Endometrial microvascular endothelial cells (primary cell): ENCODE measurements around the gene AJM1. TPM values are rescaled to one million over a fixed set of nuclear protein-coding genes. Genes with fewer than 3 reads are reported as not detected.
"Not testable (repeated sequence)": the region's sequence is repeated elsewhere in the genome, so short reads cannot be mapped to it uniquely, and the experiment has no call there.

Experiments
- in situ Hi-C: cut with HindIII; loops from 2 replicates; pipeline ENCODE4 v1.10.0; 2017; ENCODE audit warnings: low sequenced_read_pairs, low pct_unique_long_range_greater_than_20kb; ENCODE audit errors: inconsistent ontology term
- total RNA-seq: library from RNA; depleted of rRNA; stranded (reverse); fragments of >200 nt; gene quantifications from one replicate; pipeline ENCODE4 v1.2.3, GENCODE V29; 2015; ENCODE audit errors: inconsistent ontology term

Gene AJM1
- 0.46 TPM for total RNA-seq

GRCh38 chr9:136842380-136842948 is at the start of gene AJM1:
TSS of gene AJM1 (plus strand) at chr9:136842478. CDS start at chr9:136844415, 1,937 bp downstream.
- in situ Hi-C loops: not testable (repeated sequence)

GRCh38 chr9:136793086-136793946 is 49.0 kb upstream of the AJM1 start:
- in situ Hi-C loops: no loop called here

GRCh38 chr9:136794281-136794999 is 47.8 kb upstream of the AJM1 start:
- in situ Hi-C loops: no loop called here

GRCh38 chr9:136795000-136795348 is 47.3 kb upstream of the AJM1 start:
- in situ Hi-C loops: no loop called here

GRCh38 chr9:136796238-136796774 is 46.0 kb upstream of the AJM1 start, which contains the start of gene CCDC183:
TSS of gene CCDC183 (plus strand) at chr9:136796338. CDS start at chr9:136796398, 60 bp downstream.
- in situ Hi-C loops: no loop called here

- in situ Hi-C loops: not testable (repeated sequence)
These were observed 45.4 kb upstream of the AJM1 start for GRCh38 chr9:136796775-136797347.

- in situ Hi-C loops: no loop called here
These were observed 43.6 kb upstream of the AJM1 start for GRCh38 chr9:136798708-136799078.

GRCh38 chr9:136799079-136799853 is 43.0 kb upstream of the AJM1 start:
- in situ Hi-C loops: no loop called here

GRCh38 chr9:136799854-136800657 is 42.2 kb upstream of the AJM1 start:
- in situ Hi-C loops: no loop called here

- in situ Hi-C loops: no loop called here
These were observed 40.0 kb upstream of the AJM1 start for GRCh38 chr9:136802321-136802720.

GRCh38 chr9:136803009-136803550 is 39.2 kb upstream of the AJM1 start:
- in situ Hi-C loops: not testable (repeated sequence)

- in situ Hi-C loops: no loop called here
These were observed 38.4 kb upstream of the AJM1 start for GRCh38 chr9:136803551-136804508.

- in situ Hi-C loops: no loop called here
These were observed 37.6 kb upstream of the AJM1 start for GRCh38 chr9:136804509-136805206.

- in situ Hi-C loops: no loop called here
These were observed 37.0 kb upstream of the AJM1 start for GRCh38 chr9:136805207-136805740.

GRCh38 chr9:136806067-136806466 is 36.2 kb upstream of the AJM1 start:
- in situ Hi-C loops: no loop called here
